ENCODE data around the gene ORMDL2. TPM values are rescaled to one million over a fixed set of nuclear protein-coding genes. Genes with fewer than 3 reads are reported as not detected.

ORMDL2 gene
- total RNA-seq, 1 donor: 10.1 TPM

DNA sequence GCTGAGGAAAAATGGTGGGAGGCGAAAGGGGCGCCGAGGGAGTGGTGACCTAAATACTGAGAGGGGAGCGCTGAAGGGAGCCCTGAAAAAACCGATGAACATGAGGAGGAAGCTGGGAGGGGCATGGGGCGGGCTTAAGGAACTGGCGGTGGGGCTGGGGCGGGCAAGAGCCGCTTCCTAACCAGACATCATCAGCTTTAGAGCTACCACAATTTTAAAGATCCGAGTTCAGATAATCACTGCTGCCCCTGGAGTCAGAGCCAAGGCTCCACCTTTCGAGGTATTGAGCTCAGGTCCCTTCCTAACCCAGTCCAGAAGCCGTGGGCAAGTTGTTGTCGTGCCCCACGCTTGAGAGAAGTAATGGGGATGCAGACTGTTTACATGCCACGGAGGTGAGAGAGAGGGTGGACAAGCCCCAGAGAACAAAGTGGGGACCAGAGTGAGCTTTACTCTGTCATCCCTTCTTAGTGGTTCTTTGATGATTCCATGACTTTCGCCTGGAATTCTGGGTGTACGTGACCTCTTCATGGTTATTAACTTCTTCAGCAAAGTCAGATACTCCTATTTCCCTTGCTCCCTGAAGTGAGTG is 393 bp downstream of the ORMDL2 start:
- Histone ChIP-seq H4K20me1 (ENCODE audit: insufficient read depth, low read length) (peaks cover 23% of the 10 kb centered on the region), H3K4me1 (ENCODE audit: insufficient read depth, low read length) (peaks cover 25% of the 10 kb centered on the region), H3K4me2 (ENCODE audit: insufficient read depth, low read length) (peak overlapping the region; percentile 98), H3K27ac (ENCODE audit: low read depth, low read length) (peak overlapping the region; percentile 73), H3K27me3 (ENCODE audit: insufficient read depth, low read length) (no peaks in the 10 kb centered on the region), H3K36me3 (ENCODE audit: insufficient read depth, low read length) (peaks cover 55% of the 10 kb centered on the region), H2AFZ (ENCODE audit: low read length) (peak overlapping the region; percentile 90), H3K9me3 (ENCODE audit: low read depth, low read length) (no peaks in the 10 kb centered on the region), H3K4me3 (ENCODE audit: insufficient read depth, low read length) (peak overlapping the region; percentile 89), H3K79me2 (ENCODE audit: insufficient read depth, low read length) (peaks cover 60% of the 10 kb centered on the region)
- peak; percentile 87 for DNase-seq (ENCODE audit: insufficient read length, low spot score, missing footprints)
- TF ChIP-seq, protein P1, sequence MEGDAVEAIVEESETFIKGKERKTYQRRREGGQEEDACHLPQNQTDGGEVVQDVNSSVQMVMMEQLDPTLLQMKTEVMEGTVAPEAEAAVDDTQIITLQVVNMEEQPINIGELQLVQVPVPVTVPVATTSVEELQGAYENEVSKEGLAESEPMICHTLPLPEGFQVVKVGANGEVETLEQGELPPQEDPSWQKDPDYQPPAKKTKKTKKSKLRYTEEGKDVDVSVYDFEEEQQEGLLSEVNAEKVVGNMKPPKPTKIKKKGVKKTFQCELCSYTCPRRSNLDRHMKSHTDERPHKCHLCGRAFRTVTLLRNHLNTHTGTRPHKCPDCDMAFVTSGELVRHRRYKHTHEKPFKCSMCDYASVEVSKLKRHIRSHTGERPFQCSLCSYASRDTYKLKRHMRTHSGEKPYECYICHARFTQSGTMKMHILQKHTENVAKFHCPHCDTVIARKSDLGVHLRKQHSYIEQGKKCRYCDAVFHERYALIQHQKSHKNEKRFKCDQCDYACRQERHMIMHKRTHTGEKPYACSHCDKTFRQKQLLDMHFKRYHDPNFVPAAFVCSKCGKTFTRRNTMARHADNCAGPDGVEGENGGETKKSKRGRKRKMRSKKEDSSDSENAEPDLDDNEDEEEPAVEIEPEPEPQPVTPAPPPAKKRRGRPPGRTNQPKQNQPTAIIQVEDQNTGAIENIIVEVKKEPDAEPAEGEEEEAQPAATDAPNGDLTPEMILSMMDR (IDR thresholded peaks at IDR 0.05; ENCODE audit: extremely low read depth, low read depth, low read length): no peak

DNA sequence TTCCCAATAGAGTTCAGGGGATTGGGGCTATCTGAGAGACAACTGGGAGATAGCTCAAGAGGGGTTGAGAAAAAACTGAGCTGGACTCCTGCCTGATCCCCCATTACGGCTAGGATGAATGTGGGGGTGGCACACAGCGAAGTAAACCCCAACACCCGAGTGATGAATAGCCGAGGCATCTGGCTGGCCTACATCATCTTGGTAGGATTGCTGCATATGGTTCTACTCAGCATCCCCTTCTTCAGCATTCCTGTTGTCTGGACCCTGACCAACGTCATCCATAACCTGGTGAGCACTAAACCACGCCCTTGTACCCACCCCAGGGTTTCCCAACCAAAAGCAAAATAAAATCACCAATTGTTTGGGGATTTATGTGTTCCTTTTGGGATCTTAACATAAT is 1.0 kb downstream of the ORMDL2 start:
- DNase-seq (ENCODE audit: insufficient read length, low spot score, missing footprints): no peak
- TF ChIP-seq, protein P1 (IDR thresholded peaks at IDR 0.05; ENCODE audit: extremely low read depth, low read depth, low read length): no peak

DNA sequence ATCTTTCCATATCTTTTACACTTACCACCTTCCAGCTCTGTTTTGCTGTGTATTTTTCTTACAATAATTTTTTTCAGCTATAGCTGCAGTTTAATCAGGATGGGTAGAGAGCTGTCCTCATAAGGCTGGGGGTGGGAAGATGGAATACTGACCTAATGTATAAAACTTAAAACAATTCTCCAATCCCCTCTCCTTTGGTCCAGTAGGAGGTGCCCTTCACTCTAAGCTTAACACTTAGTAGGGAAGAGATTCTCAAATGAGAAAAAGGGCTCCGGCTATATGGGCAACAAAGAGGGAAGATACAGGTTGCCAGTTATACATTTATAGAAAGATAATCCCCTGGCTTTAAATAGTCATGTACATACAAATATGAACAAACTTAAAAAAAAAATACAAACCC is 2.8 kb downstream of the ORMDL2 start:
- H3K9me3 ChIP-seq (ENCODE audit: low read depth, low read length): no peaks in the 10 kb centered on the region
- no peak overlapping the region for H3K4me3 ChIP-seq (ENCODE audit: insufficient read depth, low read length)
- peaks cover 5% of the 10 kb centered on the region for H4K20me1 ChIP-seq (ENCODE audit: insufficient read depth, low read length)
- H3K4me1 ChIP-seq (ENCODE audit: insufficient read depth, low read length): peaks cover 23% of the 10 kb centered on the region
- no peak overlapping the region for H3K27ac ChIP-seq (ENCODE audit: low read depth, low read length)
- TF ChIP-seq, protein P1 (IDR thresholded peaks at IDR 0.05; ENCODE audit: extremely low read depth, low read depth, low read length): peak; percentile 37
- H3K4me2 ChIP-seq (ENCODE audit: insufficient read depth, low read length): no peak overlapping the region
- no peaks in the 10 kb centered on the region for H3K27me3 ChIP-seq (ENCODE audit: insufficient read depth, low read length)
- H2AFZ ChIP-seq (ENCODE audit: low read length): no peak overlapping the region
- H3K36me3 ChIP-seq (ENCODE audit: insufficient read depth, low read length): peaks cover 42% of the 10 kb centered on the region
- DNase-seq (ENCODE audit: insufficient read length, low spot score, missing footprints): no peak
- peaks cover 39% of the 10 kb centered on the region for H3K79me2 ChIP-seq (ENCODE audit: insufficient read depth, low read length)

More for the DNA sequence above, 1.0 kb downstream of the ORMDL2 start:
- peaks cover 55% of the 10 kb centered on the region for H3K36me3 ChIP-seq (ENCODE audit: insufficient read depth, low read length)
- H3K9me3 ChIP-seq (ENCODE audit: low read depth, low read length): no peaks in the 10 kb centered on the region
- H3K27me3 ChIP-seq (ENCODE audit: insufficient read depth, low read length): no peaks in the 10 kb centered on the region
- H3K4me1 ChIP-seq (ENCODE audit: insufficient read depth, low read length): peaks cover 25% of the 10 kb centered on the region
- H3K4me2 ChIP-seq (ENCODE audit: insufficient read depth, low read length): peak overlapping the region; percentile 98
- H4K20me1 ChIP-seq (ENCODE audit: insufficient read depth, low read length): peaks cover 20% of the 10 kb centered on the region
- H2AFZ ChIP-seq (ENCODE audit: low read length): no peak overlapping the region
- peaks cover 54% of the 10 kb centered on the region for H3K79me2 ChIP-seq (ENCODE audit: insufficient read depth, low read length)
- peak overlapping the region; percentile 73 for H3K27ac ChIP-seq (ENCODE audit: low read depth, low read length)
- peak overlapping the region; percentile 89 for H3K4me3 ChIP-seq (ENCODE audit: insufficient read depth, low read length)

DNA sequence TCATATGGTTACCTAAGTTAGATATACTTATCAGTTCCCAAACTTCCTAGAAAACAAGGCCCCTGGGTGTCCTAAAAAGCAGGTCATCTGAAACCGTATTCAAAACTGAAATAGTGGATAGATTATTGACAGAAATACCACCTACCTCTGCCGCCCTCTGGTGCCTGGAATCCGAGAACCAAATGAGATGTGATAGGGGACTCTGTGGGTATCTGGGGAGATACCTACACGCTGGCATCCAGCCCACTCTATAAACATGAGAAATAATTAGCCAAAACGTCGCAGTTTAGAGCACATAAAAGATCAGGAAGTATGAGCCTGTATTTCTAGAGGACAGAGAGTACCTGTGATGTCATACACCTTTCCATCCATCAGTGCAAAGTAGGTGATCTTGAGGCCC is 4.4 kb downstream of the ORMDL2 start:
- H3K4me3 ChIP-seq (ENCODE audit: insufficient read depth, low read length): no peak overlapping the region
- TF ChIP-seq, protein P1 (IDR thresholded peaks at IDR 0.05; ENCODE audit: extremely low read depth, low read depth, low read length): peak; percentile 30
- no peaks in the 10 kb centered on the region for H4K20me1 ChIP-seq (ENCODE audit: insufficient read depth, low read length)
- no peak overlapping the region for H3K4me2 ChIP-seq (ENCODE audit: insufficient read depth, low read length)
- peaks cover 36% of the 10 kb centered on the region for H3K79me2 ChIP-seq (ENCODE audit: insufficient read depth, low read length)
- H3K27ac ChIP-seq (ENCODE audit: low read depth, low read length): no peak overlapping the region
- no peak for DNase-seq (ENCODE audit: insufficient read length, low spot score, missing footprints)
- no peaks in the 10 kb centered on the region for H3K27me3 ChIP-seq (ENCODE audit: insufficient read depth, low read length)
- peaks cover 44% of the 10 kb centered on the region for H3K36me3 ChIP-seq (ENCODE audit: insufficient read depth, low read length)
- H3K4me1 ChIP-seq (ENCODE audit: insufficient read depth, low read length): peaks cover 12% of the 10 kb centered on the region
- H2AFZ ChIP-seq (ENCODE audit: low read length): no peak overlapping the region
- H3K9me3 ChIP-seq (ENCODE audit: low read depth, low read length): no peaks in the 10 kb centered on the region
